Lower leg skin (tissue), 3 donors: ENCODE data around the gene FAM114A1.

Source experiments
- CTCF ChIP-seq, 3 donors: fragments of 450-650 bp; IDR thresholded peaks; one replicate each; pipeline ENCODE4 v1.5.1; 2016; ENCODE audit warnings: antibody characterized with exemption in 3 of 3, mild to moderate bottlenecking in 3 of 3, moderate library complexity in 2 of 3
- POLR2A ChIP-seq, 2 donors: fragments of 450-650 bp; IDR thresholded peaks; one replicate each; pipeline ENCODE4 v1.6.1; 2016 to 2017; ENCODE audit warnings: antibody characterized with exemption in 2 of 2, mild to moderate bottlenecking in 1 of 2, moderate library complexity in 1 of 2

- no peak for TF ChIP-seq CTCF (IDR thresholded peaks at IDR 0.05)
- no peak for TF ChIP-seq POLR2A (IDR thresholded peaks at IDR 0.05)
These were observed 122.6 kb downstream of the FAM114A1 start for GRCh38 chr4:38990241-38990640.
